Activated T-cell treated with anti-CD3 and anti-CD28 coated beads, Interleukin-2, amount 50 U/mL, for 24 hours (primary cell): Measurements from ENCODE around the gene SLC39A7.

Experiments
- DNase-seq: peaks from one replicate; pipeline ENCODE4 v3.0.0-alpha.2; 2020
- H3K27ac Mint-ChIP-seq: 2 replicates; pipeline ENCODE4 v1.8.0; 2020; ENCODE audit warnings: mild to moderate bottlenecking, mixed read lengths
- H3K27me3 Mint-ChIP-seq: 2 replicates; pipeline ENCODE4 v1.8.0; 2020; ENCODE audit warnings: mixed read lengths
- H3K36me3 Mint-ChIP-seq: 2 replicates; pipeline ENCODE4 v1.8.0; 2020; ENCODE audit warnings: low read depth, mixed read lengths
- H3K4me1 Mint-ChIP-seq: 2 replicates; pipeline ENCODE4 v1.8.0; 2020; ENCODE audit warnings: low read depth, mixed read lengths
- H3K4me3 Mint-ChIP-seq: 2 replicates; pipeline ENCODE4 v1.8.0; 2020; ENCODE audit warnings: mild to moderate bottlenecking, moderate library complexity, mixed read lengths
- H3K9me3 Mint-ChIP-seq: 2 replicates; pipeline ENCODE4 v1.8.0; 2020; ENCODE audit warnings: mixed read lengths

The SLC39A7 gene

DNA sequence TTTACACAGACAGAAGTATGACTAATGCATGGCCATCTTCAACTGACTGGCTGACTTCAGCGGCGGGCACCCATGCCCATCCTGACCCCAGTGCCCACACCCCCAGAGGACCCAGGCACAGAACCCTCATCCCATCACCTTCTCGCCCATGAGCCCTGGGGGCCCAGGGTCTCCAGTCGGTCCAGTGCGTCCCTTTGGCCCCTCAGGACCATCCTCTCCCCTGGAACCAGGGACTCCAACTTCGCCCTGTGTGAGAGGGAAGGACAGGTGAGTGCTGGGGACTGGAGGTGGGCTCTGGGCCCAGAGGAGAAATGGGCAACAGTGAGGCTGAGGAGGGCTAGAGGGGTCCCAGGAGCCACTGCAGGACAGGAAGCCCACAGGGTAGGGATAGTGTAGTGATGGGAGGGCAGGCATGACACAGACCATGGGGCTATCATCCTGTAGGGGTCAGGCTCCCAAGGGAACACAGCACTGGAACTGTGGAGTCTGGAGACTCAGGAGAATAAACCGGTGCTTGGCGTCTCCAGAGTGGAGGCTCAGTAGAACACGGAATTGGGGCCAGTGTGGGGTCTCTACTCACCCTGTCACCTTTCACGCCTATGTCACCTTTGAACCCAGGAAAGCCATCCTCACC lies 25.1 kb upstream of the SLC39A7 start:
- H3K4me1 Mint-ChIP-seq, result no peaks in the 10 kb centered on the region
- no peaks in the 10 kb centered on the region for H3K9me3 Mint-ChIP-seq
- H3K27ac Mint-ChIP-seq, result no peak overlapping the region
- H3K4me3 Mint-ChIP-seq, result no peak overlapping the region
- peaks cover 8% of the 10 kb centered on the region for H3K27me3 Mint-ChIP-seq
- DNase-seq, result no peak
- H3K36me3 Mint-ChIP-seq, result no peaks in the 10 kb centered on the region

DNA sequence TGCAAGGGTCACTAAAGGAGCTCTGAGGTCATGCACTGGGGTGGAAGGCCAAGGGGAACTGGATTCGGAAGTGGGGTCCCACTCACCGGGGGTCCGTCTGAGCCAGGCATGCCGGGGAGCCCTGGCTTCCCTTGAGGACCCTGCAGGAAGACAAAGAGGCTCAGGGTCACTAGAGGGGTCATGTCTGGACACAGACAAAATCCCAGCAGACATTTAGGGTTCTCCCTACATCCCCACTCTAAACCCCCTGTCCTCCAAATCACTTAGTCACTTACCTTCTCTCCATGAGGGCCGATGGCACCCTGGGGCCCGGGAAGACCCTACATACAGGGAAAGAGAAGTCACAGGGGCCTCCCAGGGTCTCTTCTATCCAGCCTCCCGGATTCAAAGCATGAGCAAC lies 23.8 kb upstream of the SLC39A7 start:
- Mint-ChIP-seq H3K27ac (no peak overlapping the region), H3K27me3 (peaks cover 8% of the 10 kb centered on the region), H3K4me3 (no peak overlapping the region), H3K9me3 (no peaks in the 10 kb centered on the region), H3K36me3 (no peaks in the 10 kb centered on the region), H3K4me1 (no peaks in the 10 kb centered on the region)
- no peak for DNase-seq

DNA sequence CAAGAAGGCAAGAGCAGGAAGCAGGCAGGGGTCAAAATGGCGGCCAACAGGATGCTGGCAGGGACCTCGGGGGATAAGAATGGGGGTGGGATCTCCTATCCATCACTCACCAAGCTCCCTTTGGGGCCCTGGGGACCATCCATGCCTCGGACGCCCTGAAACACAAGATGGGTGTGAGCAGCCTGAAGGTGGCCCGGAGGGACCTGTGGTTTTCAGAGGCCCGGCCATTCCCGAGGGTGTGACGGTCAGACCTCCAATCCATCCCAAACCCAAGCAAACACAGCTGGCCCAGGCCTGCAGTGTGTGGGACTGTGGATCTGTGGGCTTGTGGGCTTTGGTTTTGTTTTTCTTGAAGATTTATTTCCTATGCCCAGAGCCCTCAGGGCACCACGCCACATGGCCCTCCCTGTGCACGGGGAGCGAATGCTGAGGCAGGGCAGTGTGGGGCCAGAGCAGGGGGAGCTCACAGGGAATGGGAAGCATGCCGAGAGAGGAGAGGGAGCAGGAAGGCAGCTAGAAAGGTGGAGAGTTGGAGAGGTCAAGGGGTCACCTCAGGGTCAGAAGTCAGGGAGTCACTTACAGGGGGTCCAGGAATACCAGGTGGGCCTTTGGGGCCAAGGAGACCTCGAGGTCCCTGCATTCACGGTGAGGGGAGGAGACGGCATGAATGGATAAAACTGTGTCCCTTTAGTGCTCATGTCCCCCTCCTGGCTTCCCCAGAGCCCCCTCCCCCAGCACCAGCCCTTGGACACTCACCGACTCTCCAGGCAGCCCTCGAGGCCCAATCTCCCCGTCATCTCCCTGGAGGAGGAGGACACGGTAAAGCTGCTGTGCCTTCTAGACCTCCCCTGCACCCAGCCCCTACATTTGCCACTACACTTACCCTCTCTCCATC lies 22.9 kb upstream of the SLC39A7 start:
- Mint-ChIP-seq H3K9me3 (peaks cover 3% of the 10 kb centered on the region), H3K4me3 (no peak overlapping the region), H3K36me3 (peaks cover 3% of the 10 kb centered on the region), H3K4me1 (peaks cover 2% of the 10 kb centered on the region), H3K27ac (no peak overlapping the region), H3K27me3 (peaks cover 4% of the 10 kb centered on the region)
- no peak for DNase-seq

DNA sequence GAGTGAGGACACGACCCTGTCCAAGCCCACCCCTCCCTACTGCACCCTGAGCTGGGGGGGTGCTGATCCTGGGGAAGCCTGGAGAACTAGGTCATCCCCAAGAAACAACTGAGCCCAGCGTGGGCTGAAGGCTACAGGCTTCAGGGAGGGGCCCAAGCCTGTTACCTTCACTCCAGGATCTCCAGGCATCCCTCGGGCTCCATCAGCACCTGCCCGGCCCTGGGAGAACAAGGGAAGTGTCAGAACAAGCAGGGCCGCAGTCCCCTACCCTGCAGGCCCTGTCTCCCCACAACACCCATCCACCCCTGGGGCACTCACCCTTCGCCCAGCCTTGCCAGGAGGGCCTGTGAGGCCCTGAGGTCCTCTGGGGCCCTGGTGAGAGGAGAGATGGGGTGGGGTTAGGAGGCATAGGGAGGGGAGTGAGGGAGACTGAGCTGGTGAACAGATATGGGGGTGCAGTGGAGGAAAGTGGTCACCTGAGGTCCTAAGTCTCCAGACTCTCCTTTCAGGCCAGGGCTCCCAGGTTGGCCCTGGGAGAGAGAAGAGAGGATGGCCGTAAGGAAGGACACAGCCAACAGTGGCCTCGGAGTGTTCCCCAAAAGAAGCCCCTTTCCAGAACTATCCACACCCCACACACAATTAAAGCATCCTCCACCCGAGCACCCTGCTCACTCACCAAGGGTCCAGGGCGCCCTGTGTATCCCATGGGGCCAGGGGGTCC lies 21.8 kb upstream of the SLC39A7 start:
- DNase-seq, result no peak
- H3K9me3 Mint-ChIP-seq, result peaks cover 14% of the 10 kb centered on the region
- no peaks in the 10 kb centered on the region for H3K27me3 Mint-ChIP-seq
- H3K4me3 Mint-ChIP-seq, result no peak overlapping the region
- peaks cover 14% of the 10 kb centered on the region for H3K4me1 Mint-ChIP-seq
- no peak overlapping the region for H3K27ac Mint-ChIP-seq
- H3K36me3 Mint-ChIP-seq, result peaks cover 14% of the 10 kb centered on the region

- no peak overlapping the region for H3K27ac Mint-ChIP-seq
- no peaks in the 10 kb centered on the region for H3K27me3 Mint-ChIP-seq
- peaks cover 14% of the 10 kb centered on the region for H3K9me3 Mint-ChIP-seq
- H3K4me3 Mint-ChIP-seq, result no peak overlapping the region
- peaks cover 22% of the 10 kb centered on the region for H3K4me1 Mint-ChIP-seq
- DNase-seq, result no peak
- peaks cover 17% of the 10 kb centered on the region for H3K36me3 Mint-ChIP-seq
Measured at GRCh38 chr6:33181141-33181540, 19.5 kb upstream of the SLC39A7 start.

DNA sequence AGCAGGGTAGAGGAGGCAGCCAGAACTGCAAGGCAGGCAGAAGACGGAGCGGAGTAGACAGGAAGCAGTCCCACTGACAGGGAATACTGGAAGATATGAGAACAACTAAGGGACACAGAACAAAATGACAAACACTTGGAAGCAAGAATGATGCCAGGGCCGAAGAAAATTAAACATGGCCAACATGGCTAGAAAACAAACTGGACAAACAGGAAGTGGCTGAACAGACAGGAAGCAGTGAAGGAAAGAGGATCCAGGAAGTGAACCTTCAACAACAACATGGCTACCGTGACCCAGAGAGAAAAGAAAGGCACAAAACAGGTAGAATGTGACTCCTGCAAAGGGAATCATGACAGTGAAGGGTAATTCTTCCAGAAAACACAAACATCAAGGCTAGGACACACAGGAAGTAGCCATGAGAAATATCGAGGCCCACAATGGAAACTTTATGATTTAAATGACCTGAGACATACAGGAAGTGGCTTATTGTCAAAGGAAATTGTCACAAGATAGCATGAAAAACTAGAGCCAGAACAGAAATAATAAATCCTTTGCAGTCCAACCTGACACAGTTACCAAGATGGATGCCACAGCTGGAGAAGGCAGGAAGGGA lies 17.5 kb upstream of the SLC39A7 start:
- no peak for DNase-seq
- Mint-ChIP-seq H3K4me3 (peak overlapping the region; percentile 9), H3K4me1 (peaks cover 24% of the 10 kb centered on the region), H3K36me3 (peaks cover 17% of the 10 kb centered on the region), H3K27me3 (peaks cover 4% of the 10 kb centered on the region), H3K9me3 (peaks cover 14% of the 10 kb centered on the region), H3K27ac (peak overlapping the region; percentile 94)

DNA sequence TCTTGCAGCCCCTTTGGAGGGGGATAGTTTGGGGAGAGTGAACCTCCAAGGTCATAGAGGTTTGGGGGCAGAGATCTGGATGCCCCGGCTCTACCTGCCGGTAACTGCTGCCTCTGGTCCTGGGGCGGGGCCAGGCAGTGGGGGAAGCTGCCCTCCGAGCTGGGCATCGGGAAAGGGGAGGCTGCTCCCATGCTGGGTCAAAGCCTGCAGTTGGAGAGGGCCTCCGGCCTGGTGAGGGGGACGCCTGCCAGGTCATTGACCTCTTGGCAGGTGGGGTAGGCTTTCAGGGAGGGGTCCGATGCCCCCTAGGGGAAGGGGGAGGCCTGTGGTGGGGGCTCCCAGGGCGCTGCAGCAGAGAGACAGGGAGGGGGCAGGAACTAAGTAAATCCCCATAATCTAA lies 15.5 kb upstream of the SLC39A7 start:
- no peak for DNase-seq
- peaks cover 14% of the 10 kb centered on the region for H3K9me3 Mint-ChIP-seq
- peaks cover 17% of the 10 kb centered on the region for H3K36me3 Mint-ChIP-seq
- H3K27me3 Mint-ChIP-seq, result peaks cover 9% of the 10 kb centered on the region
- H3K4me3 Mint-ChIP-seq, result no peak overlapping the region
- no peak overlapping the region for H3K27ac Mint-ChIP-seq
- peaks cover 24% of the 10 kb centered on the region for H3K4me1 Mint-ChIP-seq

DNA sequence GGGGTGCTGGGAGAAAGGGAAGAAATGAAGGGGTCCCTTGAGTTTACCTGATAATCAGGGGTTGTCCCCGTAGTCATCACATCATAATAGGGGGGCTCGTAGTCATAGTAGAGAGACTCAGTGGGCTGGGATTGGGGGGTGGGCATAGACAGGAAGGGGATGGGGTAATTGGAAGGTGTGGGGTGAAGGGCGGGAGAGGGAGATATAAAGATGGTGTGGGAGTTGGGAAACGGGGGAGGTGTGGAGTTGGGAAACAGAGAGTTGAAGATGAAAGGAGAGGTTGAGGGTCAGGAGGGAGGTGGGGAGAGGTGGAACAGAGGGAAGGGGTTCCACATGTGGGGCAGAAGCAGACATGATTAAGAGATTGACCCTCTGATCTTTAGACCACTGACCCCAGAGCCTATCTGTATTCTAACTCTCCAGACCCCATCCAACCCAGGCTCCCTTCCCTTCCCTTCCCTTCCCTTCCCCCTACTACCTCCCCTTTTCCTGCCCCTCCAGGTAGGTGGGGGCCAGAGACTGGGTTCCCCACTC lies 14.9 kb upstream of the SLC39A7 start:
- H3K9me3 Mint-ChIP-seq, result peaks cover 14% of the 10 kb centered on the region
- no peak overlapping the region for H3K27ac Mint-ChIP-seq

GRCh38 chr6:33187809-33188208 lies 12.9 kb upstream of the SLC39A7 start:
- Mint-ChIP-seq H3K4me1 (peaks cover 31% of the 10 kb centered on the region), H3K36me3 (peaks cover 13% of the 10 kb centered on the region), H3K9me3 (peaks cover 11% of the 10 kb centered on the region), H3K27me3 (peaks cover 26% of the 10 kb centered on the region), H3K27ac (no peak overlapping the region), H3K4me3 (no peak overlapping the region)
- DNase-seq, result no peak

More for the DNA sequence above, 14.9 kb upstream of the SLC39A7 start:
- peaks cover 17% of the 10 kb centered on the region for H3K36me3 Mint-ChIP-seq
- H3K4me3 Mint-ChIP-seq, result no peak overlapping the region
- DNase-seq, result no peak
- peaks cover 13% of the 10 kb centered on the region for H3K27me3 Mint-ChIP-seq
- peaks cover 24% of the 10 kb centered on the region for H3K4me1 Mint-ChIP-seq

DNA sequence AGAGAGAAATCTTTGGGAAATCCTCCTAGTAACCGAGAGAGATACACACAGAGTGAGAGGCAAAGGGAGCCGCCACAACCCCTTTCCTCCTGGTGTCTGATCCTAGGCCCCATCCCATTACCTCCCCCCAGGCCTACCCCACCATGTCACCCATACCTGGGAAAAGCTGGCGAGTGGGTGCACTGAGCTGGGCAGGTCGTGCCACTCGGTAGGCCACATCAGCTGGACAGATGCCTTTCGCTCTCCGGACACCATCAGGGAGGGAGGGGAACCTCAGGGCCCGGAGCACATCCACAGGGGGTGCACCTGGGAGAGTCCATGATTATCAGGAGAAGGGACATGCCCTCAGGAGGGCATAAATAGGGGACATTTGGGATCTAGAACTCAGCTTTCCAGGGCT lies 11.5 kb upstream of the SLC39A7 start:
- Mint-ChIP-seq H3K4me1 (peaks cover 27% of the 10 kb centered on the region), H3K27me3 (peaks cover 27% of the 10 kb centered on the region)

GRCh38 chr6:33189625-33190448 lies 10.8 kb upstream of the SLC39A7 start:
- peaks cover 25% of the 10 kb centered on the region for H3K4me1 Mint-ChIP-seq
- H3K4me3 Mint-ChIP-seq, result no peak overlapping the region
- no peak for DNase-seq
- no peaks in the 10 kb centered on the region for H3K9me3 Mint-ChIP-seq
- peaks cover 27% of the 10 kb centered on the region for H3K27me3 Mint-ChIP-seq
- no peak overlapping the region for H3K27ac Mint-ChIP-seq
- peaks cover 15% of the 10 kb centered on the region for H3K36me3 Mint-ChIP-seq

More for the DNA sequence above, 11.5 kb upstream of the SLC39A7 start:
- H3K4me3 Mint-ChIP-seq, result no peak overlapping the region
- no peak overlapping the region for H3K27ac Mint-ChIP-seq
- DNase-seq, result no peak
- H3K9me3 Mint-ChIP-seq, result no peaks in the 10 kb centered on the region
- peaks cover 10% of the 10 kb centered on the region for H3K36me3 Mint-ChIP-seq

DNA sequence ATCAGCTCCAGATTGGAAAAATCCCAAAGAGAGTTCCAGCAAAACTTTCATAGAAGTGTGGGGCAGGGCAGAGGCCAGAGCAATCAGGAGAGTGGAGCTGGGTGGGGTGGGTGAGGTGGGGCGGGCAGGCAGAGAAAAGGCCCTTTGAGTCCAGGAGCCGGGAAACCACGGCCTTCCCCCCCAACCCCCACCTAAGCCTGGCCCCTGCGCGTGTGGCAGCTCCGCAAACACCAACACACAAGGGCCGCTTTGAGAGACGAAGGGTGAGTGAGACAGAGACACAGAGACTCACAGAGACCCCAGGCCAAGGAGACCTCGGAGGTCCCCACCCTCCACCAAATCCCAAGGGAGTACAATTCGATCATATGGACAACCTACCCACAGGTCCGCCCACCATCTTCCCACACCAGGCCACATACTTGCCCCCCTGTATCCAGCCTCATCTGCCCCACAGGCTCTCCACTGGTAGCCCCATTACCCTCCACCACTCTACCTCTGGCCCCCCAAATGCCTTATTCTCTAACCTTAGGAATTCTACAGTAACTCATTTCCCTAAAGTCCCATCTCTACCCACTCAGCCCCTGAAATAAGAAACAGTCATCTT lies 10.1 kb upstream of the SLC39A7 start:
- Mint-ChIP-seq H3K36me3 (peaks cover 22% of the 10 kb centered on the region), H3K4me3 (no peak overlapping the region), H3K9me3 (no peaks in the 10 kb centered on the region), H3K4me1 (peaks cover 24% of the 10 kb centered on the region), H3K27ac (no peak overlapping the region), H3K27me3 (peaks cover 27% of the 10 kb centered on the region)
- DNase-seq, result no peak

- peaks cover 32% of the 10 kb centered on the region for H3K36me3 Mint-ChIP-seq
- H3K27ac Mint-ChIP-seq, result no peak overlapping the region
- H3K9me3 Mint-ChIP-seq, result no peaks in the 10 kb centered on the region
- H3K4me3 Mint-ChIP-seq, result no peak overlapping the region
- H3K27me3 Mint-ChIP-seq, result peaks cover 26% of the 10 kb centered on the region
- H3K4me1 Mint-ChIP-seq, result peaks cover 24% of the 10 kb centered on the region
- DNase-seq, result no peak
Measured at GRCh38 chr6:33191383-33192104, 9.1 kb upstream of the SLC39A7 start.
